Vagina (tissue), 2 donors: ENCODE measurements around the gene PGA4. TPM values are rescaled to one million over a fixed set of nuclear protein-coding genes. Genes with fewer than 3 reads are reported as not detected.

Source experiments
- DNase-seq, 2 donors: peaks; one replicate each; pipeline ENCODE4 v3.0.0-alpha.2; 2017; ENCODE audit errors: extremely low spot score in 2 of 2
- H3K27ac ChIP-seq: fragments of 200-600 bp; sonication (generic); one replicate; pipeline ENCODE4 v1.5.1; 2019
- H3K27me3 ChIP-seq: fragments of 200-600 bp; sonication (generic); one replicate; pipeline ENCODE4 v1.5.1; 2019
- H3K36me3 ChIP-seq, 2 donors: fragments of 200-600 bp; sonication (generic); one replicate each; pipeline ENCODE4 v1.5.1; 2017 to 2019
- H3K4me1 ChIP-seq: fragments of 200-600 bp; sonication (generic); one replicate; pipeline ENCODE4 v1.5.1; 2019
- H3K4me3 ChIP-seq, 2 donors: fragments of 200-600 bp; sonication (generic); 1 replicate in 1 of 2; 2 replicates in 1 of 2; pipeline ENCODE4 v1.5.1; 2016 to 2019
- H3K9me3 ChIP-seq: fragments of 200-600 bp; sonication (generic); one replicate; pipeline ENCODE4 v1.5.1; 2019
- POLR2A ChIP-seq, 2 donors: fragments of 450-650 bp; IDR thresholded peaks; one replicate each; pipeline ENCODE4 v1.6.1; 2017; ENCODE audit warnings: antibody characterized with exemption in 2 of 2, mild to moderate bottlenecking in 2 of 2, moderate library complexity in 2 of 2
- POLR2AphosphoS5 ChIP-seq, 2 donors: sonication (generic); formaldehyde crosslinking; IDR thresholded peaks; one replicate each; pipeline ENCODE4 v1.9.0; 2017; ENCODE audit warnings: antibody characterized with exemption in 2 of 2, mild to moderate bottlenecking in 2 of 2, low read depth in 1 of 2; ENCODE audit not compliant: insufficient read depth in 1 of 2
- intact Hi-C: fragments of 100-400 bp; cut with DNase I; formaldehyde crosslinking; loops from one replicate; pipeline ENCODE4 v1.15.1; 2023
- total RNA-seq: library from RNA; depleted of rRNA; stranded (reverse); fragments of >200 nt; gene quantifications from one replicate; pipeline ENCODE4 v1.2.3, GENCODE V29; 2016
- TF ChIP-seq, protein P1 (sequence below), 3 experiments: fragments of 450-650 bp in 2 of 3; fragments of 200-600 bp in 1 of 3; sonication (generic) in 1 of 3; IDR thresholded peaks; one replicate each; pipeline ENCODE4 v1.5.1; 2017 to 2019; ENCODE audit warnings: antibody characterized with exemption in 3 of 3, mild to moderate bottlenecking in 2 of 3, moderate library complexity in 2 of 3

The PGA4 gene
- total RNA-seq, 1 donor from 2014 or later, result 7.6 TPM

DNA sequence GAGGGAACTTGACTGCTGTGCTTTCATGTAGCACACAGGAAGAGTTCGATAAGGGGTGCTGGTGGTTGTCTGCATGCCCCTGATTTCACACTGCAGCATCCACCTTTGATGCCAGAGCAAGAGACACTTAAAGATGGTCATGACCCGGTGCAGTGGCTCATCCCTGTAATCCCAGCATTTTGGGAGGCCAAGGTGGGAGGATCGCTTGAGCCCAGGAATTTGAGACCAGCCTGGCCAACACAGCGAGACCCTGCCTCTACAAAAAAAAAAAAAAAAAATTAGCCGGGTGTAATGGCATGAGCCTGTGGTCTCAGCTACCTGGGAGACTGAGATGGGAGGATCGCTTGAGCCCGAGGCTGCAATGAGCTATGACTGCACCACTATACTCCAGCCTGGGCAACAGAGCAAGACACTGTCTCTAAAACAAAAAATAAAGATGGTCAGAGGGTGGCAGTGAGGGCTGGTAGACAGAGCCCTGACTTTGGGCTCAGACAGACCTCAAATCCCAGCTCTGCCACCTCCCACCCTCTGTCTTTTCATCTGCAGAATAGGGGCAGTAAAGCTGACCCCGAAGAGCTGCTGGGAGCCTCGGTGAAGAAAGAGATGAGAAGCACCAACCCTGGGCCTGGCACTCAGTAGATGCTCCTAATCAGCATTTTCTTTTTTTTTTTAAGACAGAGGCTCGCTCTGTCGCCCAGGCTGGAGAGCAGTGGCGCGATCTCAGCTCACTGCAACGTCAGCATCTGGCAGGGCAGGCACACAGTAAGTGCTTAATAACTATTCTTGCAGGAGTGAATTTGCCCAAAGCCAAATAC, 55.2 kb downstream of the PGA4 start:
- DNase-seq, result no peak
- Histone ChIP-seq H3K4me1 (peaks cover 7% of the 10 kb centered on the region), H3K27me3 (no peaks in the 10 kb centered on the region), H3K27ac (no peak overlapping the region), H3K9me3 (no peaks in the 10 kb centered on the region), H3K4me3 (no peak overlapping the region), H3K36me3 (no peaks in the 10 kb centered on the region)
- TF ChIP-seq, protein P1, sequence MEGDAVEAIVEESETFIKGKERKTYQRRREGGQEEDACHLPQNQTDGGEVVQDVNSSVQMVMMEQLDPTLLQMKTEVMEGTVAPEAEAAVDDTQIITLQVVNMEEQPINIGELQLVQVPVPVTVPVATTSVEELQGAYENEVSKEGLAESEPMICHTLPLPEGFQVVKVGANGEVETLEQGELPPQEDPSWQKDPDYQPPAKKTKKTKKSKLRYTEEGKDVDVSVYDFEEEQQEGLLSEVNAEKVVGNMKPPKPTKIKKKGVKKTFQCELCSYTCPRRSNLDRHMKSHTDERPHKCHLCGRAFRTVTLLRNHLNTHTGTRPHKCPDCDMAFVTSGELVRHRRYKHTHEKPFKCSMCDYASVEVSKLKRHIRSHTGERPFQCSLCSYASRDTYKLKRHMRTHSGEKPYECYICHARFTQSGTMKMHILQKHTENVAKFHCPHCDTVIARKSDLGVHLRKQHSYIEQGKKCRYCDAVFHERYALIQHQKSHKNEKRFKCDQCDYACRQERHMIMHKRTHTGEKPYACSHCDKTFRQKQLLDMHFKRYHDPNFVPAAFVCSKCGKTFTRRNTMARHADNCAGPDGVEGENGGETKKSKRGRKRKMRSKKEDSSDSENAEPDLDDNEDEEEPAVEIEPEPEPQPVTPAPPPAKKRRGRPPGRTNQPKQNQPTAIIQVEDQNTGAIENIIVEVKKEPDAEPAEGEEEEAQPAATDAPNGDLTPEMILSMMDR (IDR thresholded peaks at IDR 0.05), result no peak
- TF ChIP-seq POLR2AphosphoS5 (IDR thresholded peaks at IDR 0.05; ENCODE audit: insufficient read depth in 1 of 2, low read depth in 1 of 2) (no peak), POLR2A (IDR thresholded peaks at IDR 0.05) (no peak)
- intact Hi-C loops, result no loop called here

- H3K4me3 ChIP-seq, result no peak overlapping the region
- no peak for DNase-seq
- H3K27me3 ChIP-seq, result no peaks in the 10 kb centered on the region
- peaks cover 7% of the 10 kb centered on the region for H3K4me1 ChIP-seq
- intact Hi-C loops, result no loop called here
- no peaks in the 10 kb centered on the region for H3K36me3 ChIP-seq
- no peak for TF ChIP-seq POLR2A (IDR thresholded peaks at IDR 0.05)
- TF ChIP-seq POLR2AphosphoS5 (IDR thresholded peaks at IDR 0.05; ENCODE audit: insufficient read depth in 1 of 2, low read depth in 1 of 2), result no peak
- TF ChIP-seq, protein P1 (IDR thresholded peaks at IDR 0.05), result no peak
- H3K9me3 ChIP-seq, result no peaks in the 10 kb centered on the region
- H3K27ac ChIP-seq, result no peak overlapping the region
Observed at GRCh38 chr11:61278001-61278470, 55.9 kb downstream of the PGA4 start.

DNA sequence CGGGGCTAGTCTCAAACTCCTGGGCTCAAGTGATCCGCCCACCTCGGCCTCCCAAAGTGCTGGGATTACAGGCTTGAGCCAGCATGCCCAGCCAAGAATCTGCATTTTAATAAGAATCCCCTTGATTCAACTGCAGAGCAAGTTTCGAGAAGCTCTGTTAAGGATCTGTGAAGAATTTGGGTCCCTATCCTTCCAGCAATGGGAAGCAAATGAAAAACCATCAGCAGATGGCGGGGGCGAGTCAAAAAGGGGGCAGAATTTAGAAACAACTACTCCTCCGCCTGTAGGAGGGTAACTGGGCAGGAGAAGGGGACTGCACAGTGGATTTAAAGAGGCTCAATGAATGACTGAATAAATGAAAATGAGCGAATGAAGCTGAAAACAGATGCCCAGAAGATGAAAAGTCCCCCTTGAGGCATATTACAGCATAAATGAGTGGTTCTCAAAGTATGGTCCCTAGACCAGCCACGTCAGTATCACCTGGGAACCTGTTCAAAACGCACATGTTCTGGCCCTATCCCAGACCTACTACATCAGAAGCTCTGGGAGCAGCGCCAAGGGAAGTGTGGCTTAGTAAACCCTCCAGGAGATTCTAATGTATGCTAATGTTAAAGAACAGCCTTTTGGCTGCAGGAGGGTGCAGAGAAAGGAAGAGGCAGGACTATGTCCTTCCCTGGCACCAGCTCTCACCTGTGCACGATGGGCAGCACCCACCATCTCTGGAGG, 58.0 kb downstream of the PGA4 start:
- Histone ChIP-seq H3K36me3 (no peaks in the 10 kb centered on the region), H3K9me3 (no peaks in the 10 kb centered on the region), H3K27ac (no peak overlapping the region), H3K4me1 (peaks cover 7% of the 10 kb centered on the region), H3K4me3 (no peak overlapping the region), H3K27me3 (no peaks in the 10 kb centered on the region)
- DNase-seq, result no peak
- TF ChIP-seq, protein P1 (IDR thresholded peaks at IDR 0.05), result no peak
- TF ChIP-seq POLR2AphosphoS5 (IDR thresholded peaks at IDR 0.05; ENCODE audit: insufficient read depth in 1 of 2, low read depth in 1 of 2) (no peak), POLR2A (IDR thresholded peaks at IDR 0.05) (no peak)
- intact Hi-C loops, result no loop called here

- Histone ChIP-seq H3K9me3 (no peaks in the 10 kb centered on the region), H3K27ac (no peak overlapping the region), H3K4me1 (peaks cover 7% of the 10 kb centered on the region), H3K36me3 (no peaks in the 10 kb centered on the region), H3K4me3 (no peak overlapping the region), H3K27me3 (no peaks in the 10 kb centered on the region)
- TF ChIP-seq, protein P1 (IDR thresholded peaks at IDR 0.05), result no peak
- no peak for TF ChIP-seq POLR2AphosphoS5 (IDR thresholded peaks at IDR 0.05; ENCODE audit: insufficient read depth in 1 of 2, low read depth in 1 of 2)
- TF ChIP-seq POLR2A (IDR thresholded peaks at IDR 0.05), result no peak
- intact Hi-C loops, result no loop called here
- DNase-seq, result no peak
Observed at GRCh38 chr11:61280883-61281580, 58.9 kb downstream of the PGA4 start.

Other genes with a start within 250 kb of the PGA4 start
- 0.98 TPM for gene CD5, start 119.9 kb upstream of the PGA4 start, total RNA-seq
- 15.7 TPM for gene VPS37C, start 60.9 kb upstream of the PGA4 start, total RNA-seq
- 2.5 TPM for gene PGA3, start 18.8 kb upstream of the PGA4 start, total RNA-seq
- not detected for gene PGA5, start 18.8 kb downstream of the PGA4 start, total RNA-seq
- 3.4 TPM for gene VWCE, start 73.0 kb downstream of the PGA4 start, total RNA-seq
- gene DDB1, start 110.8 kb downstream of the PGA4 start, total RNA-seq, result 132 TPM
- 22.6 TPM for gene TKFC, start 110.9 kb downstream of the PGA4 start, total RNA-seq
- gene CYB561A3, start 139.5 kb downstream of the PGA4 start, total RNA-seq, result 26.5 TPM
- 19.9 TPM for gene TMEM138, start 140.0 kb downstream of the PGA4 start, total RNA-seq
- 16.0 TPM for gene TMEM216, start 170.2 kb downstream of the PGA4 start, total RNA-seq
- 50.8 TPM for gene CPSF7, start 207.6 kb downstream of the PGA4 start, total RNA-seq
- 24.3 TPM for gene SDHAF2, start 207.8 kb downstream of the PGA4 start, total RNA-seq